ENCODE results near the gene RCN1. TPM values are rescaled to one million over a fixed set of nuclear protein-coding genes. Genes with fewer than 3 reads are reported as not detected.

RCN1 gene
- total RNA-seq, 1 experiment from 2014 or later, result 99.8 TPM

DNA sequence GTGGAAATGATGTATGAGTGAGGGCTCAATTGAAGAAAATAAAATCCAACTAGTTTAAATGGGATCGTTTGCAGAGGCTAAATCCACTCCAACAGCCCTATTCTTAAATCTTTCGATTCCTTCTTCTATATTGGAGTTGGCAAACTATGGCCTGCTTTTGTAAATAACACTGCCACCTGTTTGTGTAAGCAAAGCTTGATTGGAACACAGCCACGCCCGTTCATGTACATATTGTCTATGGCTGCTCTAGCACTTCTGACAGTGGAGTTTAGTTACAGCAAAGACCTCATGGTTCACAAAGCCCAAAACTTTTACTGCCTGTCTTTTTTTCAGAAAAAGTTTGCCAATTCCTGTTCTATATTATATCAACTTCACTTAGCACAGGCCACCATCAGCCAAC is 40.6 kb upstream of the RCN1 start:
- intact Hi-C loops (cut with micrococcal nuclease), result no loop called here
- RAD21 ChIA-PET (ENCODE audit: low non-redundant PET in 1 of 2, low total read pairs in 2 of 2, uncharacterized antibody in 2 of 2, unreplicated experiment in 2 of 2), result no interaction called here

More for the DNA sequence above, 40.6 kb upstream of the RCN1 start:
- H3K9ac ChIP-seq (ENCODE audit: low read length), result no peak overlapping the region
- ChIA-PET POLR2A (no interaction called here), CTCF (interaction anchor here (1.1 to 2.9 kb wide), 3 partner anchors 22 to 126 kb away, joined by 3 to 22 read pairs (median 4); no protein-coding TSS in a partner anchor)
- H3K4me3 ChIP-seq (replicated peaks in 1 of 2; ENCODE audit: low read depth in 1 of 2, low read length in 2 of 2), result no peak overlapping the region
- no peak for ATAC-seq
- TF ChIP-seq, protein P1, sequence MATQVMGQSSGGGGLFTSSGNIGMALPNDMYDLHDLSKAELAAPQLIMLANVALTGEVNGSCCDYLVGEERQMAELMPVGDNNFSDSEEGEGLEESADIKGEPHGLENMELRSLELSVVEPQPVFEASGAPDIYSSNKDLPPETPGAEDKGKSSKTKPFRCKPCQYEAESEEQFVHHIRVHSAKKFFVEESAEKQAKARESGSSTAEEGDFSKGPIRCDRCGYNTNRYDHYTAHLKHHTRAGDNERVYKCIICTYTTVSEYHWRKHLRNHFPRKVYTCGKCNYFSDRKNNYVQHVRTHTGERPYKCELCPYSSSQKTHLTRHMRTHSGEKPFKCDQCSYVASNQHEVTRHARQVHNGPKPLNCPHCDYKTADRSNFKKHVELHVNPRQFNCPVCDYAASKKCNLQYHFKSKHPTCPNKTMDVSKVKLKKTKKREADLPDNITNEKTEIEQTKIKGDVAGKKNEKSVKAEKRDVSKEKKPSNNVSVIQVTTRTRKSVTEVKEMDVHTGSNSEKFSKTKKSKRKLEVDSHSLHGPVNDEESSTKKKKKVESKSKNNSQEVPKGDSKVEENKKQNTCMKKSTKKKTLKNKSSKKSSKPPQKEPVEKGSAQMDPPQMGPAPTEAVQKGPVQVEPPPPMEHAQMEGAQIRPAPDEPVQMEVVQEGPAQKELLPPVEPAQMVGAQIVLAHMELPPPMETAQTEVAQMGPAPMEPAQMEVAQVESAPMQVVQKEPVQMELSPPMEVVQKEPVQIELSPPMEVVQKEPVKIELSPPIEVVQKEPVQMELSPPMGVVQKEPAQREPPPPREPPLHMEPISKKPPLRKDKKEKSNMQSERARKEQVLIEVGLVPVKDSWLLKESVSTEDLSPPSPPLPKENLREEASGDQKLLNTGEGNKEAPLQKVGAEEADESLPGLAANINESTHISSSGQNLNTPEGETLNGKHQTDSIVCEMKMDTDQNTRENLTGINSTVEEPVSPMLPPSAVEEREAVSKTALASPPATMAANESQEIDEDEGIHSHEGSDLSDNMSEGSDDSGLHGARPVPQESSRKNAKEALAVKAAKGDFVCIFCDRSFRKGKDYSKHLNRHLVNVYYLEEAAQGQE (IDR thresholded peaks at IDR 0.05; ENCODE audit: low read depth), result no peak
- TF ChIP-seq EZH2phosphoT487 (IDR thresholded peaks at IDR 0.05; ENCODE audit: borderline replicate concordance) (no peak), ZFX (IDR thresholded peaks at IDR 0.05) (no peak), RAD21 (IDR thresholded peaks at IDR 0.05; ENCODE audit: low read depth) (no peak), POLR2AphosphoS5 (IDR thresholded peaks at IDR 0.05; ENCODE audit: low read depth, low read length) (no peak), TCF7L2 (IDR thresholded peaks at IDR 0.05; ENCODE audit: borderline replicate concordance, extremely low read depth, insufficient read depth, insufficient read length) (no peak), CEBPB (IDR thresholded peaks at IDR 0.05; ENCODE audit: low read depth) (no peak), CBX3 (IDR thresholded peaks at IDR 0.05; ENCODE audit: low read depth) (no peak), SIN3A (IDR thresholded peaks at IDR 0.05; ENCODE audit: low read depth) (no peak), EZH2 (IDR thresholded peaks at IDR 0.05) (no peak), YY1 (IDR thresholded peaks at IDR 0.05; ENCODE audit: extremely low read depth, insufficient replicate concordance, low read depth, low read length) (no peak), SP1 (IDR thresholded peaks at IDR 0.05; ENCODE audit: low read depth) (no peak), JUND (IDR thresholded peaks at IDR 0.05) (no peak), FOSL1 (IDR thresholded peaks at IDR 0.05; ENCODE audit: low read depth) (no peak)
- TF ChIP-seq, protein P2, sequence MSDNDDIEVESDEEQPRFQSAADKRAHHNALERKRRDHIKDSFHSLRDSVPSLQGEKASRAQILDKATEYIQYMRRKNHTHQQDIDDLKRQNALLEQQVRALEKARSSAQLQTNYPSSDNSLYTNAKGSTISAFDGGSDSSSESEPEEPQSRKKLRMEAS (IDR thresholded peaks at IDR 0.05), result no peak
- TF ChIP-seq, protein P3, sequence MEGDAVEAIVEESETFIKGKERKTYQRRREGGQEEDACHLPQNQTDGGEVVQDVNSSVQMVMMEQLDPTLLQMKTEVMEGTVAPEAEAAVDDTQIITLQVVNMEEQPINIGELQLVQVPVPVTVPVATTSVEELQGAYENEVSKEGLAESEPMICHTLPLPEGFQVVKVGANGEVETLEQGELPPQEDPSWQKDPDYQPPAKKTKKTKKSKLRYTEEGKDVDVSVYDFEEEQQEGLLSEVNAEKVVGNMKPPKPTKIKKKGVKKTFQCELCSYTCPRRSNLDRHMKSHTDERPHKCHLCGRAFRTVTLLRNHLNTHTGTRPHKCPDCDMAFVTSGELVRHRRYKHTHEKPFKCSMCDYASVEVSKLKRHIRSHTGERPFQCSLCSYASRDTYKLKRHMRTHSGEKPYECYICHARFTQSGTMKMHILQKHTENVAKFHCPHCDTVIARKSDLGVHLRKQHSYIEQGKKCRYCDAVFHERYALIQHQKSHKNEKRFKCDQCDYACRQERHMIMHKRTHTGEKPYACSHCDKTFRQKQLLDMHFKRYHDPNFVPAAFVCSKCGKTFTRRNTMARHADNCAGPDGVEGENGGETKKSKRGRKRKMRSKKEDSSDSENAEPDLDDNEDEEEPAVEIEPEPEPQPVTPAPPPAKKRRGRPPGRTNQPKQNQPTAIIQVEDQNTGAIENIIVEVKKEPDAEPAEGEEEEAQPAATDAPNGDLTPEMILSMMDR (IDR thresholded peaks at IDR 0.05 in 2 of 3, conservative IDR thresholded peaks at IDR 0.05 in 1 of 3; ENCODE audit: borderline replicate concordance in 1 of 3, insufficient read depth in 1 of 3, low read depth in 2 of 3, low read length in 2 of 3), result no peak
- TF ChIP-seq, protein P4, sequence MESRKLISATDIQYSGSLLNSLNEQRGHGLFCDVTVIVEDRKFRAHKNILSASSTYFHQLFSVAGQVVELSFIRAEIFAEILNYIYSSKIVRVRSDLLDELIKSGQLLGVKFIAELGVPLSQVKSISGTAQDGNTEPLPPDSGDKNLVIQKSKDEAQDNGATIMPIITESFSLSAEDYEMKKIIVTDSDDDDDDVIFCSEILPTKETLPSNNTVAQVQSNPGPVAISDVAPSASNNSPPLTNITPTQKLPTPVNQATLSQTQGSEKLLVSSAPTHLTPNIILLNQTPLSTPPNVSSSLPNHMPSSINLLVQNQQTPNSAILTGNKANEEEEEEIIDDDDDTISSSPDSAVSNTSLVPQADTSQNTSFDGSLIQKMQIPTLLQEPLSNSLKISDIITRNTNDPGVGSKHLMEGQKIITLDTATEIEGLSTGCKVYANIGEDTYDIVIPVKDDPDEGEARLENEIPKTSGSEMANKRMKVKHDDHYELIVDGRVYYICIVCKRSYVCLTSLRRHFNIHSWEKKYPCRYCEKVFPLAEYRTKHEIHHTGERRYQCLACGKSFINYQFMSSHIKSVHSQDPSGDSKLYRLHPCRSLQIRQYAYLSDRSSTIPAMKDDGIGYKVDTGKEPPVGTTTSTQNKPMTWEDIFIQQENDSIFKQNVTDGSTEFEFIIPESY (IDR thresholded peaks at IDR 0.05; ENCODE audit: extremely low read depth, insufficient replicate concordance, low read length), result no peak
- H3K4me2 ChIP-seq (ENCODE audit: low read length), result no peak overlapping the region
- H2AFZ ChIP-seq (ENCODE audit: low read depth, low read length, poor library complexity, severe bottlenecking), result no peak overlapping the region
- no peak for DNase-seq (ENCODE audit: low read depth, low spot score)
- no peaks in the 10 kb centered on the region for H4K20me1 ChIP-seq (ENCODE audit: insufficient read depth)
- H3K79me2 ChIP-seq (ENCODE audit: insufficient read depth, low read length), result no peaks in the 10 kb centered on the region
- H3K36me3 ChIP-seq (ENCODE audit: control insufficient read depth in 1 of 2, insufficient read depth in 2 of 2, low read length in 2 of 2), result no peaks in the 10 kb centered on the region
- no peak overlapping the region for H3K27ac ChIP-seq (ENCODE audit: low read depth, low read length)
- H3K9me2 ChIP-seq (ENCODE audit: insufficient read depth), result no peaks in the 10 kb centered on the region
- no TSS peak for BruUV-seq (replicated peaks)
- no peaks in the 10 kb centered on the region for H3K9me3 ChIP-seq (ENCODE audit: control insufficient read depth in 1 of 2, insufficient read depth in 1 of 2, low read depth in 1 of 2, low read length in 2 of 2)
- no peaks in the 10 kb centered on the region; the same call in 1 of the 2 replicates for H3K27me3 ChIP-seq (ENCODE audit: insufficient read depth, low read length)
- peaks cover 0 to 5% of the 10 kb centered on the region in 2 experiments; a peak in 1 of 4 replicates for H3K4me1 ChIP-seq (ENCODE audit: control insufficient read depth in 1 of 2, insufficient read depth in 2 of 2, low read length in 2 of 2)
